Epithelial cell of alveolus of lung (primary cell): ENCODE data around the gene CEACAM4. TPM values are rescaled to one million over a fixed set of nuclear protein-coding genes. Genes with fewer than 3 reads are reported as not detected.

Experiments used
- total RNA-seq: library from RNA; depleted of rRNA; stranded (reverse); fragments of >200 nt; gene quantifications from 2 replicates; pipeline ENCODE4 v1.2.1, GENCODE V29; 2015

Gene CEACAM4
- not detected in 2 replicates for total RNA-seq

DNA sequence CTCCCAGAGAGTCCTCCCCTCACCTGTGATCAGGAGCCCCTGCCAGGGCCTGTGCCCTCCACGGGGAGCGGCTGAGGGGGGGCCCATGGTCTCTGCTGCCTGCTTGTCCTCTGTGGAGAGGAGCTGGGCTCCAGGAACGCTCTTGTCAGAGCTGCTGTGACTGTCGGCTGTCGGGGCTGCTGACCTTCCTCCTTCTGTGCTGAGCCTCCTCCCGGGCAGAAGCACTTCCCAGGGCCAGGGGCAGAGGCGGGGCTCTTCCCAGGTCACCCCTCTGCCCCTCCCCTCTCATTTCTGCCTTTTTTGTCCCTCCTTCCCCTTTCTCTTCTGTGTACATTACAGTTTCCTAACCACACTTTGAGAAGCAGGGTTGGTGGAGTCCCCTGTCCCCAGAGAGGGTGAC, at the start of gene CEACAM4:
Gene CEACAM4 (minus strand): TSS at position 198 of the 400 bp plus-strand sequence. CDS start 111 bp downstream, at position 87.

DNA sequence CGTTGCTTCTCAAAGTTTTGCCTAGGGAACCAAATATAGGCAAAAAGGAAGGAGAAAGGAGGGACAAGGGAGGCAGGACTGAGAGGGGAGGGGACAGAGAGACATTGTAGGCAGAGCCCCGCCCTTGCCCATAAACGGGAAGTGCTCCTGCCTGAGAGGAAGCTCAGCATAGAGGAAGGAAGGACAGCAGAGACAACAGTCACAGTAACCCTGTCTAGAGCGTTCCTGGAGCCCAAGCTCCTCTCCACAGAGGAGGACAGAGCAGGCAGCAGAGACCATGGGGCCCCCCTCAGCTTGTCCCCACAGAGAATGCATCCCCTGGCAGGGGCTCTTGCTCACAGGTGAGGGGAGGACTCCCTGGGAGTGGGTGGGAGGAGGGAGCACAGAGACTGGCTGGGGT, 50.9 kb downstream of the CEACAM4 start, which contains the start of gene CEACAM21:
Gene CEACAM21 (plus strand): TSS at position 169 of the 400 bp plus-strand sequence. CDS start 109 bp downstream, at position 278.

Other genes with a start within 250 kb of the CEACAM4 start
- 19.9 and 25.5 TPM in 2 replicates for gene EXOSC5, start 229.7 kb downstream of the CEACAM4 start, total RNA-seq
- gene BCKDHA, start 229.3 kb downstream of the CEACAM4 start, total RNA-seq = 46.5 and 76.9 TPM in 2 replicates
- gene B3GNT8, start 199.7 kb downstream of the CEACAM4 start, total RNA-seq = 1.8 and 8.7 TPM in 2 replicates
- 58.8 TPM in 2 replicates for gene DMAC2, start 187.2 kb downstream of the CEACAM4 start, total RNA-seq
- not detected in 2 replicates for gene ERICH4, start 183.9 kb downstream of the CEACAM4 start, total RNA-seq
- 0.32 TPM in 1 of 2 replicates, not detected in the other for gene CEACAM21, start 50.9 kb downstream of the CEACAM4 start, total RNA-seq
- gene CEACAM7, start 61.2 kb upstream of the CEACAM4 start, total RNA-seq = not detected in 2 replicates
- gene CEACAM5, start 81.6 kb upstream of the CEACAM4 start, total RNA-seq = not detected in 2 replicates
- not detected in 2 replicates for gene CEACAM6, start 128.5 kb upstream of the CEACAM4 start, total RNA-seq
- not detected in 2 replicates for gene CEACAM3, start 169.5 kb upstream of the CEACAM4 start, total RNA-seq
- not detected in 2 replicates for gene LYPD4, start 217.6 kb upstream of the CEACAM4 start, total RNA-seq
- gene DMRTC2, start 218.0 kb upstream of the CEACAM4 start, total RNA-seq = not detected in 2 replicates
- gene RPS19, start 233.2 kb upstream of the CEACAM4 start, total RNA-seq = 1,320 and 2,728 TPM in 2 replicates